Mesothelial cell of epicardium (in vitro differentiated cells): ENCODE results near the gene MLLT6. TPM values are rescaled to one million over a fixed set of nuclear protein-coding genes. Genes with fewer than 3 reads are reported as not detected.

Experiments
- DNase-seq, 2 experiments: peaks; one replicate each; pipeline ENCODE4 v3.0.0; 2021; ENCODE audit warnings: low spot score in 2 of 2; ENCODE audit not compliant: unreplicated experiment in 2 of 2
- H3K27ac Mint-ChIP-seq: 2 replicates; pipeline ENCODE4 v1.8.0; 2021; ENCODE audit warnings: mixed read lengths
- H3K27me3 Mint-ChIP-seq: 2 replicates; pipeline ENCODE4 v1.8.0; 2021; ENCODE audit warnings: low read depth, mixed read lengths
- H3K36me3 Mint-ChIP-seq: 2 replicates; pipeline ENCODE4 v1.8.0; 2021; ENCODE audit warnings: mixed read lengths
- H3K4me1 Mint-ChIP-seq: 2 replicates; pipeline ENCODE4 v1.8.0; 2021; ENCODE audit warnings: mixed read lengths
- H3K4me3 Mint-ChIP-seq: 2 replicates; pipeline ENCODE4 v1.8.0; 2021; ENCODE audit warnings: mild to moderate bottlenecking, moderate library complexity, mixed read lengths
- H3K9me3 Mint-ChIP-seq: 2 replicates; pipeline ENCODE4 v1.8.0; 2021; ENCODE audit warnings: mixed read lengths
- CTCF ChIP-seq: fragments of 200-600 bp; sonication (generic); IDR thresholded peaks from one replicate; pipeline ENCODE4 v1.5.0; 2021; ENCODE audit warnings: antibody characterized with exemption; ENCODE audit not compliant: unreplicated experiment
- total RNA-seq: library from RNA; stranded (reverse); gene quantifications from 3 replicates; pipeline ENCODE4 v1.2.1, GENCODE V29; 2021

The MLLT6 gene
- total RNA-seq, 1 donor from 2014 or later: 184 TPM

GRCh38 chr17:38748892-38749222 is 43.8 kb downstream of the MLLT6 start:
- Mint-ChIP-seq H3K9me3 (no peaks in the 10 kb centered on the region), H3K4me3 (peak overlapping the region; percentile 91), H3K4me1 (peaks cover 53% of the 10 kb centered on the region), H3K27ac (no peak overlapping the region), H3K36me3 (no peaks in the 10 kb centered on the region), H3K27me3 (no peaks in the 10 kb centered on the region)
- no peak for TF ChIP-seq CTCF
- peak in 1 of 2 experiments; percentile 45 for DNase-seq

DNA sequence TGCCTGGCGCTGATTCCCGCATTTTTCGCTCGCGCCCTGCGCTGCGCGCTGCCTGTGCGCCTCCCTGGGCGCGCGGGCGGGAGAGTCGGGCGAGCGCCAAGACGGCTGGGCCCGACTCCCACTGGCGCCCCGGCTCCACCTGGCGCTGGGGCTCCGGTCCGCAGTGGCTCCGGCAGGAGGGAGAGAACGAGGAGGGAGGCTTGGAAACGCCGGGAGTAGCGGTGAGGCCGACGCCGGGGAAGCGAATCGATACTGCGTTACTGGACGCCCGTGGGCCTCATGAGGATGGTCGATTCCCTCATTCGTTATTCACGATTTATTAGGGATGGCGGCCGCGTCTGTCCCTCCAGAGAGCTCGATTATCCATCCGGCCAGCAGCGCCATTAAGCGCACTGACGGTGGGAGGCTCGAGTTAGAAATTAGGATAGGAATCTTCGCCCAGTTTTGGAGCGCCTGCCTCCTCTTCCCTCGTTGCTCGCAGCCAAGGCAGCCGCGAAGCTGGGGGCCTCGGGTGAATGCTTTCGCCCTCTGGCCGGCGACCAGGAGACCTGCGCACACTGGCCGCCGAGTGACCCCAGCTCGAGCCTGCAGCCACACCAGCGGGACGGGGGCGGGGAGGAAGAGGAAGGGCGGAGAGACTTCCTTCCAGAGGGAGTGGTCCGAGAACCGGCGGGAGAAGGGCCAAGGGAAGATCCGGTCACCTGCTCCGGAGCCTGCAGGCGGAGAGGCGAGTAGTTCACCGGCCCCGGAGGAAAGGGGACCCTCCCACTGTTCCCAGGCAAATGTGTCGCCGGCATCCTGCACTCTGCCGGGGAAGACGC is 44.4 kb downstream of the MLLT6 start:
- H3K36me3 Mint-ChIP-seq: no peaks in the 10 kb centered on the region
- peak in 1 of 2 experiments; percentile 66 for DNase-seq
- H3K27ac Mint-ChIP-seq: peak overlapping the region; percentile 90
- peak overlapping the region; percentile 91 for H3K4me3 Mint-ChIP-seq
- no peaks in the 10 kb centered on the region for H3K9me3 Mint-ChIP-seq
- H3K27me3 Mint-ChIP-seq: no peaks in the 10 kb centered on the region
- no peak for TF ChIP-seq CTCF
- peaks cover 49% of the 10 kb centered on the region for H3K4me1 Mint-ChIP-seq

- H3K27me3 Mint-ChIP-seq: no peaks in the 10 kb centered on the region
- peak overlapping the region; percentile 91 for H3K4me3 Mint-ChIP-seq
- peaks cover 48% of the 10 kb centered on the region for H3K4me1 Mint-ChIP-seq
- no peaks in the 10 kb centered on the region for H3K36me3 Mint-ChIP-seq
- DNase-seq: no peak
- no peak for TF ChIP-seq CTCF
- no peaks in the 10 kb centered on the region for H3K9me3 Mint-ChIP-seq
- H3K27ac Mint-ChIP-seq: peak overlapping the region; percentile 90
Observed at GRCh38 chr17:38750044-38750311, 44.9 kb downstream of the MLLT6 start.

DNA sequence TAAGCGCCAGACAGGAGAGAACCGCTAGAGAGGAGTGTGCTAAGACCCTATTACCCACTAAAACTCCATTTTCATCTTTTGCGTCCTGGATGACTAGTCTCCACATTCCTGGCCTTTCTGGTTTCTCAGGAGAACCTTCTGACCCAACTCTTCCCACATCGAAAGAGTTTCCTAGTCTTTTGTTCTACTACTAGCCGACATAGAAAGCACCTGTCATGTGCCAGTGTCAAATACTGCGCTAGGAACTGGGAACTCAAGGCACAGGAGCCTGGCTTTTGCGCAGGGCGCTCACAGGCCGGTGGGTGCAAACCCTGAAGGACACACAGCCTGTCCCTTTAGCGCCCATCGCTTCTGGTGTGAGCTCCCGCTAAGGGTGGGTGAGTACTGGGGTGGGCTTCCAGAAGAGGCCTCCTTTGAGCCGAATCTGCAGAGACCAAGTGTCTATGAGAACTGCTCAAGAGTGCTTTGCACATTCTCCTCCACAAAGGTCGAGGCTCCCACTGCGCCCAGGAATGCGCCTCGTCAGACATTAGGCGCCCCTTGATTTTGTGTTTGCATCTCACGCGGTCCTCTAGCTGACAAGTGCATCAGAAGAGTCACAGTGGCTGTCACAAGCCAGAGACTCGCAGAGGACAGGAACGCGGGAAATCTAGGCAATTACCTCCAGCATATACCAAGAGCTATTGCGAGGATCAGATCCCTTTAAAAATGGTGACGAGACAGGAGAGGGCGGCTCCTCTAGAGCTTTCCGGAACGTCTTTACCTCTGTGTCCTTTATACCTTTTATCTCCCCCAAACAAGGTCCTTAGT is 45.4 kb downstream of the MLLT6 start:
- peak overlapping the region; percentile 91 for H3K4me3 Mint-ChIP-seq
- no peak for TF ChIP-seq CTCF
- peaks cover 45% of the 10 kb centered on the region for H3K4me1 Mint-ChIP-seq
- no peaks in the 10 kb centered on the region for H3K27me3 Mint-ChIP-seq
- no peaks in the 10 kb centered on the region for H3K36me3 Mint-ChIP-seq
- DNase-seq: no peak
- H3K27ac Mint-ChIP-seq: peak overlapping the region; percentile 90
- H3K9me3 Mint-ChIP-seq: no peaks in the 10 kb centered on the region

GRCh38 chr17:38751144-38751807 is 46.2 kb downstream of the MLLT6 start:
- H3K36me3 Mint-ChIP-seq: peaks cover 3% of the 10 kb centered on the region
- H3K27ac Mint-ChIP-seq: peak overlapping the region; percentile 90
- peaks cover 37% of the 10 kb centered on the region for H3K4me1 Mint-ChIP-seq
- peak overlapping the region; percentile 91 for H3K4me3 Mint-ChIP-seq
- H3K9me3 Mint-ChIP-seq: no peaks in the 10 kb centered on the region
- no peak for DNase-seq
- no peak for TF ChIP-seq CTCF
- H3K27me3 Mint-ChIP-seq: no peaks in the 10 kb centered on the region
